GM23248 (cell line): ENCODE results near the gene PPP1R3F.

Experiments
- EZH2 ChIP-seq: fragments of 200-600 bp; sonication (generic); IDR thresholded peaks from 2 replicates; pipeline ENCODE4 v1.6.1; 2018; ENCODE audit warnings: antibody characterized with exemption, mild to moderate bottlenecking; ENCODE audit not compliant: insufficient read depth, poor library complexity, severe bottlenecking
- EZH2phosphoT487 ChIP-seq: fragments of 200-600 bp; sonication (generic); IDR thresholded peaks from 2 replicates; pipeline ENCODE4 v1.6.1; 2018; ENCODE audit warnings: antibody characterized with exemption, moderate library complexity, mild to moderate bottlenecking, low read depth; ENCODE audit not compliant: insufficient read depth

GRCh38 chrX:49247346-49247745, 22.2 kb upstream of the PPP1R3F start:
- TF ChIP-seq EZH2phosphoT487, result no peak
- TF ChIP-seq EZH2, result no peak
